ENCODE measurements around the gene SLC52A1. TPM values are rescaled to one million over a fixed set of nuclear protein-coding genes. Genes with fewer than 3 reads are reported as not detected.

The SLC52A1 gene
- total RNA-seq, 2 experiments from 2014 or later: 0.48 to 0.82 TPM

- POLR2A ChIA-PET: no interaction called here
- no peaks in the 10 kb centered on the region for H3K27me3 Mint-ChIP-seq
Observed at GRCh38 chr17:5027299-5027698, 7.9 kb downstream of the SLC52A1 start.

GRCh38 chr17:5024604-5025003, 10.6 kb downstream of the SLC52A1 start:
- CTCF ChIA-PET: interaction anchor here (0.6 kb wide), 1 partner anchor 200 kb away, joined by 5 read pairs; no protein-coding TSS in a partner anchor
- no peaks in the 10 kb centered on the region for H3K9me3 Mint-ChIP-seq
- H3K36me3 Mint-ChIP-seq (ENCODE audit: low read depth): peaks cover 16% of the 10 kb centered on the region
- H3K27ac Mint-ChIP-seq: no peak overlapping the region
- H3K4me3 Mint-ChIP-seq: no peak overlapping the region
- H3K4me1 Mint-ChIP-seq: peaks cover 8% of the 10 kb centered on the region
- POLR2A ChIA-PET: no interaction called here
- DNase-seq: no peak
- no peaks in the 10 kb centered on the region for H3K27me3 Mint-ChIP-seq

More at GRCh38 chr17:5027299-5027698, 7.9 kb downstream of the SLC52A1 start:
- Mint-ChIP-seq H3K9me3 (no peaks in the 10 kb centered on the region), H3K36me3 (ENCODE audit: low read depth) (peaks cover 11% of the 10 kb centered on the region), H3K4me3 (no peak overlapping the region), H3K4me1 (peaks cover 24% of the 10 kb centered on the region), H3K27ac (no peak overlapping the region)
- CTCF ChIA-PET: interaction anchor here (0.9 to 1.2 kb wide), 2 partner anchors 35 to 47 kb away, joined by 3 read pairs; no protein-coding TSS in a partner anchor
- DNase-seq: no peak

GRCh38 chr17:5023588-5024147, 11.6 kb downstream of the SLC52A1 start:
- no peak overlapping the region for H3K27ac Mint-ChIP-seq
- POLR2A ChIA-PET: no interaction called here
- no peak for DNase-seq
- H3K27me3 Mint-ChIP-seq: no peaks in the 10 kb centered on the region
- CTCF ChIA-PET: interaction anchor here (0.8 to 1.8 kb wide), 4 partner anchors 12 to 34 kb away, joined by 3 to 4 read pairs (median 3); partner anchors contain the start of gene SLC52A1
- no peak overlapping the region for H3K4me3 Mint-ChIP-seq
- peaks cover 18% of the 10 kb centered on the region for H3K36me3 Mint-ChIP-seq (ENCODE audit: low read depth)
- peaks cover 18% of the 10 kb centered on the region for H3K4me1 Mint-ChIP-seq
- H3K9me3 Mint-ChIP-seq: no peaks in the 10 kb centered on the region

- Mint-ChIP-seq H3K4me1 (peaks cover 18% of the 10 kb centered on the region), H3K27ac (no peak overlapping the region), H3K4me3 (no peak overlapping the region), H3K36me3 (ENCODE audit: low read depth) (peaks cover 18% of the 10 kb centered on the region), H3K27me3 (no peaks in the 10 kb centered on the region), H3K9me3 (no peaks in the 10 kb centered on the region)
- POLR2A ChIA-PET: no interaction called here
- CTCF ChIA-PET: interaction anchor here (0.6 to 1.8 kb wide), 5 partner anchors 8 to 27 kb away, joined by 3 to 4 read pairs (median 3); partner anchors contain the start of gene SLC52A1
- DNase-seq: no peak
Observed at GRCh38 chr17:5022171-5022711, 13.0 kb downstream of the SLC52A1 start.

GRCh38 chr17:5020502-5021023, 14.7 kb downstream of the SLC52A1 start:
- peaks cover 24% of the 10 kb centered on the region for H3K36me3 Mint-ChIP-seq (ENCODE audit: low read depth)
- H3K4me3 Mint-ChIP-seq: no peak overlapping the region
- H3K27me3 Mint-ChIP-seq: no peaks in the 10 kb centered on the region
- no peak for DNase-seq
- ChIA-PET POLR2A (no interaction called here), CTCF (interaction anchor here (1.2 to 2.7 kb wide), 4 partner anchors 9 to 53 kb away, joined by 3 to 14 read pairs (median 5); partner anchors contain the start of gene SPAG7)
- H3K4me1 Mint-ChIP-seq: peaks cover 25% of the 10 kb centered on the region
- H3K9me3 Mint-ChIP-seq: no peaks in the 10 kb centered on the region
- H3K27ac Mint-ChIP-seq: no peak overlapping the region

- H3K27me3 Mint-ChIP-seq: no peaks in the 10 kb centered on the region
- H3K27ac Mint-ChIP-seq: no peak overlapping the region
- ChIA-PET POLR2A (interaction anchor here (0.8 kb wide), 1 partner anchor 11 kb away, joined by 3 read pairs; no protein-coding TSS in a partner anchor), CTCF (interaction anchor here (0.8 to 2.7 kb wide), 4 partner anchors 8 to 39 kb away, joined by 3 to 14 read pairs (median 6); no protein-coding TSS in a partner anchor)
- peak; percentile 32 for DNase-seq
- peaks cover 26% of the 10 kb centered on the region for H3K36me3 Mint-ChIP-seq (ENCODE audit: low read depth)
- H3K9me3 Mint-ChIP-seq: no peaks in the 10 kb centered on the region
- peaks cover 25% of the 10 kb centered on the region for H3K4me1 Mint-ChIP-seq
- no peak overlapping the region for H3K4me3 Mint-ChIP-seq
Observed at GRCh38 chr17:5019475-5019956, 15.7 kb downstream of the SLC52A1 start.

GRCh38 chr17:5014357-5014756, 20.9 kb downstream of the SLC52A1 start:
- no peak overlapping the region for H3K4me3 Mint-ChIP-seq
- no peaks in the 10 kb centered on the region for H3K9me3 Mint-ChIP-seq
- H3K4me1 Mint-ChIP-seq: peaks cover 28% of the 10 kb centered on the region
- H3K27ac Mint-ChIP-seq: no peak overlapping the region
- DNase-seq: no peak
- H3K27me3 Mint-ChIP-seq: no peaks in the 10 kb centered on the region
- POLR2A ChIA-PET: no interaction called here
- peaks cover 22% of the 10 kb centered on the region for H3K36me3 Mint-ChIP-seq (ENCODE audit: low read depth)
- CTCF ChIA-PET: interaction anchor here (1.4 to 3.1 kb wide), 3 partner anchors 12 to 17 kb away, joined by 3 to 11 read pairs (median 7); partner anchors contain the start of gene INCA1

GRCh38 chr17:5011928-5012327, 23.3 kb downstream of the SLC52A1 start:
- CTCF ChIA-PET: interaction anchor here (0.7 to 3.1 kb wide), 2 partner anchors 19 to 225 kb away, joined by 4 to 11 read pairs; no protein-coding TSS in a partner anchor
- H3K27me3 Mint-ChIP-seq: no peaks in the 10 kb centered on the region
- no peak for DNase-seq
- H3K4me1 Mint-ChIP-seq: peaks cover 20% of the 10 kb centered on the region
- no peaks in the 10 kb centered on the region for H3K9me3 Mint-ChIP-seq
- peaks cover 39% of the 10 kb centered on the region for H3K36me3 Mint-ChIP-seq (ENCODE audit: low read depth)
- H3K27ac Mint-ChIP-seq: no peak overlapping the region
- no peak overlapping the region for H3K4me3 Mint-ChIP-seq
- POLR2A ChIA-PET: no interaction called here

GRCh38 chr17:5003214-5003867, 31.9 kb downstream of the SLC52A1 start:
- Mint-ChIP-seq H3K9me3 (no peaks in the 10 kb centered on the region), H3K4me1 (peaks cover 14% of the 10 kb centered on the region), H3K27ac (no peak overlapping the region), H3K27me3 (no peaks in the 10 kb centered on the region), H3K4me3 (no peak overlapping the region), H3K36me3 (ENCODE audit: low read depth) (peaks cover 65% of the 10 kb centered on the region)
- POLR2A ChIA-PET: no interaction called here
- DNase-seq: no peak
- CTCF ChIA-PET: interaction anchor here (0.7 to 1.4 kb wide), 2 partner anchors 13 to 17 kb away, joined by 3 to 4 read pairs; no protein-coding TSS in a partner anchor

GRCh38 chr17:5002121-5002788, 33.0 kb downstream of the SLC52A1 start:
- Mint-ChIP-seq H3K27me3 (no peaks in the 10 kb centered on the region), H3K4me3 (no peak overlapping the region), H3K4me1 (peaks cover 16% of the 10 kb centered on the region), H3K36me3 (ENCODE audit: low read depth) (peaks cover 55% of the 10 kb centered on the region), H3K27ac (no peak overlapping the region), H3K9me3 (no peaks in the 10 kb centered on the region)
- CTCF ChIA-PET: interaction anchor here (1.0 to 2.1 kb wide), 5 partner anchors 12 to 26 kb away, joined by 3 to 4 read pairs (median 3); no protein-coding TSS in a partner anchor
- POLR2A ChIA-PET: no interaction called here
- no peak for DNase-seq

- H3K4me1 Mint-ChIP-seq: peaks cover 20% of the 10 kb centered on the region
Observed at GRCh38 chr17:5000237-5000639, 35.0 kb downstream of the SLC52A1 start.

GRCh38 chr17:4999430-5000093, 35.7 kb downstream of the SLC52A1 start:
- CTCF ChIA-PET: interaction anchor here (1.0 to 2.3 kb wide), 5 partner anchors 10 to 61 kb away, joined by 3 to 9 read pairs (median 3); no protein-coding TSS in a partner anchor
- H3K36me3 Mint-ChIP-seq (ENCODE audit: low read depth): peaks cover 39% of the 10 kb centered on the region
- peaks cover 23% of the 10 kb centered on the region for H3K4me1 Mint-ChIP-seq
- H3K4me3 Mint-ChIP-seq: peak overlapping the region; percentile 86
- H3K27me3 Mint-ChIP-seq: peaks cover 4% of the 10 kb centered on the region
- DNase-seq: no peak
- POLR2A ChIA-PET: no interaction called here
- H3K27ac Mint-ChIP-seq: peak overlapping the region; percentile 42
- H3K9me3 Mint-ChIP-seq: no peaks in the 10 kb centered on the region

More at GRCh38 chr17:5000237-5000639, 35.0 kb downstream of the SLC52A1 start:
- peaks cover 45% of the 10 kb centered on the region for H3K36me3 Mint-ChIP-seq (ENCODE audit: low read depth)
- no peaks in the 10 kb centered on the region for H3K9me3 Mint-ChIP-seq
- no peak overlapping the region for H3K27ac Mint-ChIP-seq
- POLR2A ChIA-PET: no interaction called here
- peaks cover under 1% of the 10 kb centered on the region for H3K27me3 Mint-ChIP-seq
- no peak overlapping the region for H3K4me3 Mint-ChIP-seq
- DNase-seq: no peak
- CTCF ChIA-PET: interaction anchor here (1.0 to 2.3 kb wide), 5 partner anchors 11 to 60 kb away, joined by 3 to 9 read pairs (median 3); no protein-coding TSS in a partner anchor
